ENCODE measurements around the gene PPP1R7. TPM values are rescaled to one million over a fixed set of nuclear protein-coding genes. Genes with fewer than 3 reads are reported as not detected.
A peak's percentile ranks its signal among the peaks of the same experiment; 100 is the strongest.

The PPP1R7 gene
- total RNA-seq, 2 experiments from 2014 or later = 78.8 to 84.6 TPM

- ATAC-seq (ENCODE audit: low read depth) = peak; percentile 36
- H3K4me3 Mint-ChIP-seq = peak overlapping the region; percentile 83
These were observed 38.8 kb upstream of the PPP1R7 start for GRCh38 chr2:241111440-241111805.

DNA sequence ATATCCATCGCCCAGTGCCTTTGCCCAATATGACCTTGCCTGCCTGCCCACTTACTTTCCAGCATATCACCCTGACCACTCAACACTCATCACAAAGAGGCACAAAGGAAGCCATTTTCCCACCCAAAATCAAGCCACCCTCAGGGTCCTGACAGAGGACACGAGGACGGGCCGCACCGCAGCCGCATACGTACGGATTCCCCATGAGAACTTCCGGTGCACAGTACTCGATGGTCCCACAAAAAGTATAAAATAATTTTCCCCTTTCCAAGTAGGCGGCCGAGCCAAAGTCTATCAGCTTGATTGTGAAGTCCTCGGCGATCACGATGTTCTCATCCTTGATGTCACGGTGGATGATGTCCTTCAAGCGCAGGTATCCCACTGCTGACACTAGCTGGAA, 38.2 kb upstream of the PPP1R7 start:
- POLR2A ChIA-PET = interaction anchor here (0.9 to 2.5 kb wide), 4 partner anchors 10 to 203 kb away, joined by 3 to 15 read pairs (median 10); partner anchors contain the start of genes HDLBP, MTERF4, PASK and PPP1R7
- H3K4me3 Mint-ChIP-seq = peak overlapping the region; percentile 83
- no peaks in the 10 kb centered on the region for H3K9me3 Mint-ChIP-seq
- H3K27me3 Mint-ChIP-seq = no peaks in the 10 kb centered on the region
- ATAC-seq (ENCODE audit: low read depth) (no peak), DNase-seq (no peak)
- peak overlapping the region; percentile 95 for H3K27ac Mint-ChIP-seq
- peaks cover 45% of the 10 kb centered on the region for H3K4me1 Mint-ChIP-seq
- peaks cover 16% of the 10 kb centered on the region for H3K36me3 Mint-ChIP-seq

More at GRCh38 chr2:241111440-241111805, 38.8 kb upstream of the PPP1R7 start:
- Mint-ChIP-seq H3K9me3 (no peaks in the 10 kb centered on the region), H3K27me3 (no peaks in the 10 kb centered on the region), H3K27ac (peak overlapping the region; percentile 95), H3K36me3 (peaks cover 13% of the 10 kb centered on the region), H3K4me1 (peaks cover 45% of the 10 kb centered on the region)
- POLR2A ChIA-PET = interaction anchor here (1.7 to 5.3 kb wide), 5 partner anchors 10 to 204 kb away, joined by 5 to 29 read pairs (median 12); partner anchors contain the start of genes HDLBP, MTERF4, PASK and PPP1R7
- DNase-seq = no peak

GRCh38 chr2:241112592-241112991, 37.7 kb upstream of the PPP1R7 start:
- peak overlapping the region; percentile 83 for H3K4me3 Mint-ChIP-seq
- peak overlapping the region; percentile 95 for H3K27ac Mint-ChIP-seq
- POLR2A ChIA-PET = interaction anchor here (0.9 to 2.5 kb wide), 3 partner anchors 10 to 38 kb away, joined by 3 to 15 read pairs (median 13); partner anchors contain the start of genes MTERF4, PASK and PPP1R7
- H3K4me1 Mint-ChIP-seq = peaks cover 45% of the 10 kb centered on the region
- peaks cover 16% of the 10 kb centered on the region for H3K36me3 Mint-ChIP-seq
- DNase-seq (no peak), ATAC-seq (ENCODE audit: low read depth) (no peak)
- H3K9me3 Mint-ChIP-seq = no peaks in the 10 kb centered on the region
- H3K27me3 Mint-ChIP-seq = no peaks in the 10 kb centered on the region

DNA sequence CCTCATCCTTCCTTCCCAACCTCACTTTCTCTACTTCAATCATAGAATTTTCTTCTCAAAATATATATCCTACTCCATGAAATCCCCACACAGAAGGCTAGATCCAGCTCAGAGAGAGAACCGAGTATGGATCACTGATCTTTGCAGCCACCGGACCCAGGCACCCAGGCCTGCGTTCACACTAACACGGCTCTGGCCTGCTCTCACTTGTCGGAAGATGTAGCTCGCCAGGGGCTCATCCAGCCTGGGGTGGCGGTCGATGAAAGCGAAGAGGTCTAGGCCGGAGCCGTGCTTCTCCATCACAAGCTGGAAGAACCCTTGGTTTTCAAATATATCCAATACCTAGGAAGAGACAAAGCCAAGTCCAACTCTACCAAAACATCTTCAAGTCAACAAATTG, 35.4 kb upstream of the PPP1R7 start:
- Mint-ChIP-seq H3K27me3 (no peaks in the 10 kb centered on the region), H3K4me1 (peaks cover 32% of the 10 kb centered on the region), H3K36me3 (peaks cover 16% of the 10 kb centered on the region), H3K9me3 (no peaks in the 10 kb centered on the region), H3K4me3 (no peak overlapping the region), H3K27ac (no peak overlapping the region)
- DNase-seq (no peak), ATAC-seq (ENCODE audit: low read depth) (no peak)
- POLR2A ChIA-PET = interaction anchor here (0.8 kb wide), 1 partner anchor 35 kb away, joined by 3 read pairs; the partner anchor contains the start of gene PASK

DNA sequence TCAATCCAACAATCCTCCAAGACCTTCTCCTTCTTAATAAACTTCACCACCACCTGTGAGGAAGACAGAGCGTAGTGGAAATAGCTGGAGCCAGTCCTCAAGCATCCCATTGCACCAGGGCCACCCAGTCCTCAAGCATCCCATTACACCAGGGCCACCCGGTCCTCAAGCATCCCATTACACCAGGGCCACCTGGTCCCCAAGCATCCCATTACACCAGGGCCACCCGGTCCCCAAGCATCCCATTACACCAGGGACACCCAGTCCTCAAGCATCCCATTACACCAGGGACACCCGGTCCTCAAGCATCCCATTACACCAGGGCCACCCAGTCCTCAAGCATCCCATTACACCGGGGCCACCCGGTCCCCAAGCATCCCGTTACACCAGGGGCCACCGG, 34.9 kb upstream of the PPP1R7 start:
- Mint-ChIP-seq H3K27me3 (no peaks in the 10 kb centered on the region), H3K4me3 (no peak overlapping the region), H3K9me3 (no peaks in the 10 kb centered on the region), H3K4me1 (peaks cover 26% of the 10 kb centered on the region), H3K27ac (no peak overlapping the region), H3K36me3 (peaks cover 15% of the 10 kb centered on the region)
- ATAC-seq (ENCODE audit: low read depth) (no peak), DNase-seq (no peak)
- POLR2A ChIA-PET = no interaction called here

DNA sequence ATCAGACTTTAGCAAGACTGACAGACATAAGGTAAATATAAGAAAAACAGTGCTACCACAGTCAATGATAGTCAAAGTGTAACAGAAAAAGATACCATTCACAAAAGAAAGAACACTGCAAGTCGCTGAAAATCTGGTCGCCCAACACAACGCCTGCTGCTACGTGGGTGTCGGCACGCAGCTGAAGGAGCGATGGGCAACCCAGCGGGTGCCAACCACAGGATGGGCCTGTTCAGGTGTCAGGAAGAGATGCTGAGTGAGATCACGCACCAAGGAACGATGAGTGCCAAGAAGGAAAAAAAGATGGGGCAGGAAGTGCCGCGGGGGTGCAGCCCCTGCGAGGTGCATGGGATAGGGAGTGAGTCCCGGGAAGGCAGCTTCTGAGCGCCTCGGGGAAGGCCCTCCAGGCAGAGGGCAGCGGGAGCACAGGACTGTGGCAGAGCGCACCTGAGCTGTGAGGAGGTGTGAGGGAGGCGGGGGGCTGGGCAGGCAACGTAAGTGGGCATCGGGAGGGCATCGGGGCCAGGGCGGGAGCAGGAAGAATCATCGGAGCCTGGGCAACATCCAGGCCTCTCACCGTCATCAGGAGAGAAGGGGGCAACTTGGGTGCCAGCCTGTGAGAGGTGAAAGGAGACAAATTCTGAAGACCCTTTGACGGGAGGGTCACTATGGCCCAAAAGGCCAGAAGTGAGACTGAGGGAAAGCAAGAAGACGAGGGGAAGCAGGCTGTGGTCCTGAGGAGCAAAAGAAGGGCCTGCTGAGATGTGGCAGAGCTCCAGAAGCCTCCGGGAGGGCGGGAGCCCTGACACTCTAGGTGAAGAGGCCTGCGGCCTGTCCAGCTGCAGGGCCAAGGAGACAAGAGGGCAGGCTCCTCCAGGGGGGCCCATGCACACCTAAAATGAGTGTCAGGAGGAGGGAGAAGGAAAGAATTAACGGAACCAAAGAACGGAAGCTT, 33.4 kb upstream of the PPP1R7 start:
- DNase-seq = peak; percentile 20
- POLR2A ChIA-PET = no interaction called here
- H3K27me3 Mint-ChIP-seq = no peaks in the 10 kb centered on the region
- H3K27ac Mint-ChIP-seq = no peak overlapping the region
- H3K9me3 Mint-ChIP-seq = no peaks in the 10 kb centered on the region
- ATAC-seq (ENCODE audit: low read depth) = no peak
- H3K4me1 Mint-ChIP-seq = peaks cover 11% of the 10 kb centered on the region
- peaks cover 24% of the 10 kb centered on the region for H3K36me3 Mint-ChIP-seq
- H3K4me3 Mint-ChIP-seq = no peak overlapping the region

DNA sequence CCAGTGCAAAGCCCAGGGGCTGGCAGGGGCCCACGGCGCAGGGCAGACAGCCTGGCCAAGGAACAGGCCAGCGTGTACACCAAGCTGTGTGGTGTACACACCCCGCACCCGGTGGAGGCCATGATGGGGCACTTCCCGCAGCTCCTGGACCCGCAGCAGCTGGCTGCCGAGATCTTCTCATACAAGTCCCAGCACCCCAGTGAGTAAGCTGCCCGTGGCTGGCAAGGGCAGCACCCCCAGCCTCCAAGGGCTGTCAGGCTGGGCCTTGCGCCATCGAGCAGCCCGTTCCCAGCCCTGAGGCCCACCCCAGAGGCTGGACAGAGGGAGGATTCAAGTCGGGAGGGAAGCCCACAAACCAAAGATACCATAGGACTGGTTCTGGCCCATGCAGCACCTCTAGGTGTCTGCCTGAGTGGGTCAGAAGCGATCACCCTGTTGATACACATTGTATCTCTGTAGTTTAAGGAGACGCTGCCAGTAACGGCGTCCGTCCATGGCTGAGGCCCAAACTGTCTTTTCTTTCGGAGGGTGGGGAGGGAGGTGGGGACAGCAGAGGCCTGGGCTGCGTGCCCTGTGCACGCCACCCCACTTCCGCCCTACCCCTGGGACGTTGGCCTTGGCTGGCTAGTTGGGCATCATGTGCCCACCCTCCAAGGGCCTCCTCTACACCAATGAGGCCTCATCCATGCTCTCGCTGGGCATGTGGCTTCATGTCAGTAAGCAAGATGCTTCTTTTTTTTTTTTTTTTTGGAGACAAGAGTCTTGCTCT, 31.3 kb upstream of the PPP1R7 start:
- Mint-ChIP-seq H3K9me3 (no peaks in the 10 kb centered on the region), H3K27me3 (no peaks in the 10 kb centered on the region), H3K27ac (no peak overlapping the region), H3K4me1 (no peaks in the 10 kb centered on the region), H3K4me3 (no peak overlapping the region), H3K36me3 (peaks cover 25% of the 10 kb centered on the region)
- no peak for ATAC-seq (ENCODE audit: low read depth)
- POLR2A ChIA-PET = no interaction called here
- peak; percentile 25 for DNase-seq

DNA sequence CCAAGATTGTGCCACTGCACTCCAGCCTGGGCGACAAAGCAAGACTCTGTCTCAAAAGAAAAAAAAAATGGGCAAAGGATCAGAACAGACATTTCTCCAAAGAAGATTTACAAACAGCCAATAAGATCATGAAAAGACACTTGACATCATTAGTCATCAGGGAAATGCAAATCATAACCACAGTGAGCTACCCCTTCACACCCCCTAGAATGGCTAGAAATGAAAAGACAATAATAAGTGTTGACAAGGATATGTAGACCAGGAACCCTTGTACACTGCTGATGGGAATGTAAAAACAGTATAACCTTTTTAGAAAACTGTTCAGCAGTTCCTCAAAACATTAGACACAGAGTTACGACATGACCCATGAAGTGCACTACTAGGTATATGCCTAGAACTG, 29.8 kb upstream of the PPP1R7 start:
- Mint-ChIP-seq H3K27ac (no peak overlapping the region), H3K9me3 (no peaks in the 10 kb centered on the region), H3K27me3 (no peaks in the 10 kb centered on the region), H3K4me1 (no peaks in the 10 kb centered on the region), H3K36me3 (peaks cover 22% of the 10 kb centered on the region), H3K4me3 (no peak overlapping the region)
- POLR2A ChIA-PET = no interaction called here
- ATAC-seq (ENCODE audit: low read depth) = no peak
- DNase-seq = no peak

DNA sequence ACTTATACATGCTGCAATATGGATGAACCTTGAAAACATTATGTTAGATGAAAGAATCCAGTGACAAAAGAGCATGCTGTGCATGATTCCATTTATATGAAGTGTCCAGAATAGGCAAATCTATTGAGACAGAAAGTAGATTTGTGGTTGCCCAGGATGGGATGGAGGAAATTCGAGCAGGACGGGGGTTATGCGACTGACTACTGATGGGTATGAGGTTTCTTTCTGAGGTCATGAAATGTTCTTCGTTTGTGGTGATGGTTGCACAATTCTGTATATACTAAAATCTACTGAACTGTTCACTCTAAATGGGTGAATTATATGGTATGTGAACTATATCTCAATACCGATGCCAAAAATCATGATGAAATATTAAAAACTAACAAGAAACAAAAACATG, 29.3 kb upstream of the PPP1R7 start:
- no peaks in the 10 kb centered on the region for H3K4me1 Mint-ChIP-seq
- no peak overlapping the region for H3K4me3 Mint-ChIP-seq
- no peak overlapping the region for H3K27ac Mint-ChIP-seq
- H3K9me3 Mint-ChIP-seq = no peaks in the 10 kb centered on the region
- DNase-seq = no peak
- peaks cover 22% of the 10 kb centered on the region for H3K36me3 Mint-ChIP-seq
- POLR2A ChIA-PET = no interaction called here
- ATAC-seq (ENCODE audit: low read depth) = no peak
- no peaks in the 10 kb centered on the region for H3K27me3 Mint-ChIP-seq

GRCh38 chr2:241122376-241123002, 27.8 kb upstream of the PPP1R7 start:
- peaks cover 16% of the 10 kb centered on the region for H3K36me3 Mint-ChIP-seq
- peak; percentile 27 for DNase-seq
- no peaks in the 10 kb centered on the region for H3K4me1 Mint-ChIP-seq
- POLR2A ChIA-PET = no interaction called here
- H3K4me3 Mint-ChIP-seq = no peak overlapping the region
- H3K27me3 Mint-ChIP-seq = no peaks in the 10 kb centered on the region
- no peak overlapping the region for H3K27ac Mint-ChIP-seq
- no peaks in the 10 kb centered on the region for H3K9me3 Mint-ChIP-seq
- no peak for ATAC-seq (ENCODE audit: low read depth)

GRCh38 chr2:241123816-241124536, 26.3 kb upstream of the PPP1R7 start:
- H3K4me1 Mint-ChIP-seq = peaks cover 6% of the 10 kb centered on the region
- H3K36me3 Mint-ChIP-seq = peaks cover 17% of the 10 kb centered on the region
- POLR2A ChIA-PET = interaction anchor here (1.1 kb wide), 1 partner anchor 25 kb away, joined by 4 read pairs; the partner anchor contains the start of gene PASK
- H3K4me3 Mint-ChIP-seq = no peak overlapping the region
- ATAC-seq (ENCODE audit: low read depth) (peak; percentile 35), DNase-seq (peak; percentile 22)
- H3K27ac Mint-ChIP-seq = no peak overlapping the region
- H3K9me3 Mint-ChIP-seq = no peaks in the 10 kb centered on the region
- no peaks in the 10 kb centered on the region for H3K27me3 Mint-ChIP-seq

DNA sequence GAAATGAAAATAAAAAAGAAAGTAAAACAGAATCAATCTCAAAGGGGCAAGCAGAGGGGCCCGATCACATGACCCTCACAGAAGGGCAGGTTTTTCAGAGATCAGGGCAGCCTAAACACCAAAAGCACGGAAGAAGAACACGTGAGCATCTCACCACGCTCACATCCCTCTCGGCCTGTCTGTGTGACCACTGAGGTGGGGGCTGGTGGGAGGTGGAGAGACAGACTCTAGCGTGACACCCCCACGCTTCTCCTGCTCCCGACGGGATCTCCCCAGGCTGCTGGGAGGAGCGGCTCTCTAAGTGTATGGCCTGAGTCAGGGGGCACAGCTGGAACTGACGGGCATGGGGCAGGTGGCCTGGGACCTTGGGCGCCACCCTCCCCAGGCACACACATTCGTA, 24.6 kb upstream of the PPP1R7 start:
- POLR2A ChIA-PET = interaction anchor here (0.6 to 0.7 kb wide), 2 partner anchors 16 to 85 kb away, joined by 3 to 6 read pairs; no protein-coding TSS in a partner anchor
- no peaks in the 10 kb centered on the region for H3K27me3 Mint-ChIP-seq
- peaks cover 6% of the 10 kb centered on the region for H3K4me1 Mint-ChIP-seq
- DNase-seq (peak; percentile 10), ATAC-seq (ENCODE audit: low read depth) (no peak)
- H3K4me3 Mint-ChIP-seq = no peak overlapping the region
- H3K9me3 Mint-ChIP-seq = no peaks in the 10 kb centered on the region
- H3K36me3 Mint-ChIP-seq = peaks cover 15% of the 10 kb centered on the region
- H3K27ac Mint-ChIP-seq = no peak overlapping the region
